Colonic mucosa (tissue), 4 donors: ENCODE data around the gene NUP210. TPM values are rescaled to one million over a fixed set of nuclear protein-coding genes. Genes with fewer than 3 reads are reported as not detected.
A peak's percentile ranks its signal among the peaks of the same experiment; 100 is the strongest.

ENCODE experiments used
- DNase-seq: peaks from one replicate; pipeline ENCODE4 v3.0.0-alpha.2; 2020
- H3K27ac ChIP-seq: fragments of 200-600 bp; one replicate; pipeline ENCODE4 v1.8.0; 2021
- H3K27me3 ChIP-seq: fragments of 200-600 bp; one replicate; pipeline ENCODE4 v1.8.0; 2021
- H3K36me3 ChIP-seq: fragments of 200-600 bp; one replicate; pipeline ENCODE4 v1.8.0; 2021
- H3K4me1 ChIP-seq: fragments of 200-600 bp; one replicate; pipeline ENCODE4 v1.8.0; 2021; ENCODE audit warnings: mild to moderate bottlenecking
- H3K4me3 ChIP-seq: fragments of 200-600 bp; one replicate; pipeline ENCODE4 v1.8.0; 2021
- H3K9ac ChIP-seq, 2 donors: one replicate each; pipeline ENCODE4 v1.7.0; 2013; ENCODE audit warnings: control low read depth in 2 of 2, low read depth in 2 of 2, low read length in 2 of 2
- H3K9me3 ChIP-seq: fragments of 200-600 bp; one replicate; pipeline ENCODE4 v1.8.0; 2021
- intact Hi-C: fragments of 100-400 bp; cut with DNase I; formaldehyde crosslinking; loops from one replicate; pipeline ENCODE4 v1.14.1; 2022
- total RNA-seq, 2 donors: library from RNA; stranded (reverse); fragmentation: NEBNext Ultra II Directional in 1 of 2; extraction: Animal tissue kit (Norgen Biotek cat#: 25700) in 1 of 2; gene quantifications; one replicate each; pipeline ENCODE4 v1.2.1, GENCODE V29; 2021
- TF ChIP-seq, protein P1 (sequence below): fragments of 200-600 bp; IDR thresholded peaks from one replicate; pipeline ENCODE4 v1.8.0; 2022; ENCODE audit warnings: antibody characterized with exemption, mild to moderate bottlenecking
- donor health status: healthy.
- donor health status: DM: no; HTN: no; CAD: no.
- donor health status: DM: no; HTN: no; CAD: no.

Gene NUP210
- total RNA-seq, 2 donors from 2014 or later = 7.5 to 23.8 TPM

DNA sequence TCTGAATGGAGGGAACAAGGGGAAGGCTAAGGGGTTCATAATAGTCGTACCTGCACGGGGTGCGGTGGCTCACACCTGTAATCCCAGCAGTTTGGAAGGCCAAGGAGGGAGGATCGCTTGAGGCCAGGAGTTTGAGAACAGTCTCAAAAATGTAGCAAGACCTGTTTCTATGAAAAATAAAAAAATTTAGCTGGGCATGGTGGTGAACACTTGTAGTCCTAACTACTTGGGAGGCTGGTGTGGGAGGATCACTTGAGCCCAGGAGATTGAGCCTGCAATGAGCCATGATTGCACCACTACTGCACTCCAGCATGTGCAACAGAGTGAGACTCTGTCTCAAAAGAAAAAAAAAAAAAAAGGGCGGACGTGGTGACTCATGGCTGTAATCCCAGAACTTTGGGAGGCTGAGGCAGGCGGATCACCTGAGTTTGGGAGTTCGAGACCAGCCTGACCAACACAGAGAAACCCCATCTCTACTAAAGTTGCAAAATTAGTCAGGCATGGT lies 42.1 kb upstream of the NUP210 start:
- no peaks in the 10 kb centered on the region for H3K4me1 ChIP-seq
- TF ChIP-seq, protein P1, sequence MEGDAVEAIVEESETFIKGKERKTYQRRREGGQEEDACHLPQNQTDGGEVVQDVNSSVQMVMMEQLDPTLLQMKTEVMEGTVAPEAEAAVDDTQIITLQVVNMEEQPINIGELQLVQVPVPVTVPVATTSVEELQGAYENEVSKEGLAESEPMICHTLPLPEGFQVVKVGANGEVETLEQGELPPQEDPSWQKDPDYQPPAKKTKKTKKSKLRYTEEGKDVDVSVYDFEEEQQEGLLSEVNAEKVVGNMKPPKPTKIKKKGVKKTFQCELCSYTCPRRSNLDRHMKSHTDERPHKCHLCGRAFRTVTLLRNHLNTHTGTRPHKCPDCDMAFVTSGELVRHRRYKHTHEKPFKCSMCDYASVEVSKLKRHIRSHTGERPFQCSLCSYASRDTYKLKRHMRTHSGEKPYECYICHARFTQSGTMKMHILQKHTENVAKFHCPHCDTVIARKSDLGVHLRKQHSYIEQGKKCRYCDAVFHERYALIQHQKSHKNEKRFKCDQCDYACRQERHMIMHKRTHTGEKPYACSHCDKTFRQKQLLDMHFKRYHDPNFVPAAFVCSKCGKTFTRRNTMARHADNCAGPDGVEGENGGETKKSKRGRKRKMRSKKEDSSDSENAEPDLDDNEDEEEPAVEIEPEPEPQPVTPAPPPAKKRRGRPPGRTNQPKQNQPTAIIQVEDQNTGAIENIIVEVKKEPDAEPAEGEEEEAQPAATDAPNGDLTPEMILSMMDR = no peak
- H3K27ac ChIP-seq = no peak overlapping the region
- intact Hi-C loops = no loop called here
- DNase-seq = no peak
- H3K36me3 ChIP-seq = no peaks in the 10 kb centered on the region
- no peaks in the 10 kb centered on the region for H3K27me3 ChIP-seq
- H3K9ac ChIP-seq = no peak overlapping the region
- H3K9me3 ChIP-seq = no peaks in the 10 kb centered on the region
- H3K4me3 ChIP-seq = no peak overlapping the region

DNA sequence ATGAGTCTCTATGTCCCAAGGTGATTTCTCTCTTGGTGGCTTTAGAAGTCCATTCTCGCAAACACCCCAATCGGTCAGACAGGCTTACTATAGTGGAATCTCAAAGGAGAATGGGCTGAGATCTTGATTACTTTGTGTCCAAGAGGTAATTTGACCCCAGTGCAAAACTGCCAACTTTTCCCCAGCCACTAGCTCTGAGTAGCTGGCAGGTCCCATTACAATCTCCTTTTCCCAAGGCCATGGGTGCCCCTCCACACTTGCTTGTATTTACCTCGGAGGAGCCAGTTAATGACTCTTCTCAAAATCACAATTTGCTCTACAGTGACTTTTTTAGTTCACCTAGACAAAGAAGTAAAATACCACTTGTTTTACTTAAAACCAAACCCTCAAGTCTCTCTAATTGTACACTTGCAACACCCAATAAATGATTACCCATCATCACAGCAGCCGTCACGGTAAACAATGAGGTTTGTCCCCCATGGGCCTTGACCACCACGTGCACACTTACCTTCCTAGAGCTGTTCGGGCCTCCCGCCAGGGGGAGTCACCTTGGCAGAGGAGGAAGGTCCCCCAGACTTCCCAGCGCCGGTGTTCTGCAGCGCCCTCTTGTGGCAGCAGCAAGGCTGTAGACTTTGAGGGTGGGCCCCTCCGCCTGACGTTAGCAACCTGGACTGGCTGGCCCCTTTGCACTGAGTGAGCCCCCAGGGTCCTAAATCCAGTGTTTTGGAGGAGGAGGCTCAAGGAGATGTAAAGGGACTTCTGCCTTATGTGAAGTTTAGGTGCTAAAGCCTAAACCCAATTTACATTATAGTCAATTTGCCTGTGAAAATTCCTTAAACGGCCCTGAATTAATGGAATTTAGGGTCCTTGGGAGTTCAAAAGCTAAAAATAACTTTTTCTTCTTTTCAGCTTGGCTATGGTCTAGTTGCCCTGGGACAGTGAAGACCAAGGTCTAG lies 41.3 kb upstream of the NUP210 start:
- no peaks in the 10 kb centered on the region for H3K9me3 ChIP-seq
- H3K27me3 ChIP-seq = no peaks in the 10 kb centered on the region
- H3K4me3 ChIP-seq = no peak overlapping the region
- H3K36me3 ChIP-seq = no peaks in the 10 kb centered on the region
- H3K27ac ChIP-seq = no peak overlapping the region
- intact Hi-C loops = no loop called here
- H3K4me1 ChIP-seq = no peaks in the 10 kb centered on the region
- peak; percentile 67 for DNase-seq
- no peak overlapping the region for H3K9ac ChIP-seq
- TF ChIP-seq, protein P1 = peak; percentile 72

DNA sequence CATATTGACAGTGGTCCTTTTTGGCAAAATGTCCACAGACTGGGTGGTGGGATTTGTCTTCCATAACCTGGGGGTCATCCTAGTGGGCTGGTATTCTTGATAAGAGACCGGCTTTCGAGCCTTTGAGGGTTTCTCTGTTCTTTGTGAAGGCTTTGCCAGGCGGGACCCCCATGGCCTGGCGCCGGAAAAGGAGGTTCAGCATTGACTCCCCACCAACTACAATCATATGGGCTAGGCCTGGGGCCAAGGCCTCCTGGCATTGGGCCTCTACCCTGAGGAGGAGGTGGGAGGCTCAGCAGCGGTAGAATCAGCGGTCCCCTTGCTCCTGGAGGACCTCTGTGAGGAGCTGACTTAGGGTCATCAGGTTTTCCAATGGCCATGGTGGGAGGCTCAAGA lies 40.2 kb upstream of the NUP210 start:
- Histone ChIP-seq H3K4me1 (no peaks in the 10 kb centered on the region), H3K36me3 (no peaks in the 10 kb centered on the region), H3K4me3 (no peak overlapping the region), H3K9me3 (no peaks in the 10 kb centered on the region), H3K27ac (no peak overlapping the region), H3K9ac (no peak overlapping the region), H3K27me3 (no peaks in the 10 kb centered on the region)
- no peak for DNase-seq
- intact Hi-C loops = no loop called here
- TF ChIP-seq, protein P1 = no peak

DNA sequence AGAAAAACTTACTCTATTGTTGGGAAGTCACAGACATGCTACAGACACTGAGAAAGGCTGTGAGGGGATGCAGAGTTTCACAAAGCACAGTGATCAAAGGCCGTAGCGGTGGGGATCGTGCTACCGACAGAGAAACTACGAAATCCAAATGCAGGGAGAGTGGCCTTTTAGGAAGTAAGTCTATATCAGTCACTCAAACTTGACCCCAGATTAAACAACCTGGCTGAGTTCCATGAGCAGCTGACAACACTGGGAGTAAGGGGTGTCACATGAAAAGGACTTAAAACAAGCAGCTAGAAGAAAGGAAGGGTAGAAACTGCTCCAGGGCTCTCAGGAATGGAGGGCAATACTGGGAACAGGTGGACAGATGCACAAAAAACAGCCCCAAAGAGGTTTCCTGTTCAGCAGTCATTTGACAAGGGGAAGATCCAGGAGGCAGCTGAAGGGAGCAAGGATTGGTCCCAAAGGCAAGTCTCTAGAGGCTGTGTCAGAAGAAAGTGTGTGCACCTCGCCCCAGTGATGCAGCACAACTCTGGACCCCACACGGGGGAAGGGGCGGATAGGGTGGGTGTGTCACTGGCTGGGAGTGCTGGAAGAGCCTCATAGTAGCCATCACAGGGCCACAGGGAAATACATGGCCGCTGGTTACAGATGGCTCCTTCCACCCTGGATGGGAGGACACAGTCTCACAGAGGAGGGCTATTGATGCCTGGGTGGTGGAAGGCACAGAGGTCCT lies 39.7 kb upstream of the NUP210 start:
- Histone ChIP-seq H3K4me1 (no peaks in the 10 kb centered on the region), H3K9ac (no peak overlapping the region), H3K4me3 (no peak overlapping the region), H3K27ac (no peak overlapping the region), H3K9me3 (no peaks in the 10 kb centered on the region), H3K27me3 (no peaks in the 10 kb centered on the region), H3K36me3 (no peaks in the 10 kb centered on the region)
- no peak for DNase-seq
- intact Hi-C loops = no loop called here
- TF ChIP-seq, protein P1 = no peak

DNA sequence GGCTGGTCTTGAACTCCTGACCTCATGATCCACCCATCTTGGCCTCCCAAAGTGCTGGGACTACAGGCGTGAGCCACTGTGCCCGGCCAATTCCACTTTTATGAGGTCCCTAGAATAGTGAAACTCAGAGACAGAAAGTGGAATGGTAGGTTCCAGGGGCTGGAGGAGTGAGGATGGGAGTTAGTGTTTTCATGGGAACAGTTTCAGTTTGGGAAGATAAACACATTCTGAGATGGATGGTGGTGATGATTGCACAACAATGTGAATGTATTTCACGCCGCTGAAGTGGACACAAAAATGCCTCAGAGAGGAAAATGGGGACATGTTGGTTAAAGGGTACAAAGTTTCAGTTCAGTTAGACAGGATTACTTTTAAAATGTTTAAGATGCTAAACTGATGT lies 37.5 kb upstream of the NUP210 start:
- no peaks in the 10 kb centered on the region for H3K4me1 ChIP-seq
- H3K4me3 ChIP-seq = no peak overlapping the region
- DNase-seq = no peak
- H3K36me3 ChIP-seq = no peaks in the 10 kb centered on the region
- H3K9ac ChIP-seq = no peak overlapping the region
- no peaks in the 10 kb centered on the region for H3K9me3 ChIP-seq
- TF ChIP-seq, protein P1 = no peak
- intact Hi-C loops = no loop called here
- no peak overlapping the region for H3K27ac ChIP-seq
- H3K27me3 ChIP-seq = no peaks in the 10 kb centered on the region
